Mucosa of stomach (tissue), 1 donor: Measurements from ENCODE around the gene CYP46A1.

Source experiments
- H3K27me3 ChIP-seq: one replicate; pipeline ENCODE4 v1.7.0; 2013; ENCODE audit warnings: mild to moderate bottlenecking, low read length; ENCODE audit not compliant: control insufficient read depth, insufficient read depth
- H3K36me3 ChIP-seq: one replicate; pipeline ENCODE4 v1.7.0; 2013; ENCODE audit warnings: low read length; ENCODE audit not compliant: control insufficient read depth, insufficient read depth
- H3K4me1 ChIP-seq: one replicate; pipeline ENCODE4 v1.7.0; 2013; ENCODE audit warnings: mild to moderate bottlenecking, low read length; ENCODE audit not compliant: control insufficient read depth, insufficient read depth
- H3K4me3 ChIP-seq: one replicate; pipeline ENCODE4 v1.7.0; 2013; ENCODE audit warnings: low read length
- H3K9ac ChIP-seq: one replicate; pipeline ENCODE4 v1.7.0; 2013; ENCODE audit warnings: mild to moderate bottlenecking, low read length, moderate library complexity
- H3K9me3 ChIP-seq: one replicate; pipeline ENCODE4 v1.7.0; 2013; ENCODE audit warnings: mild to moderate bottlenecking, low read length, moderate library complexity; ENCODE audit not compliant: control insufficient read depth
- donor health status: Pancreatic carcinoma.

CYP46A1 gene

DNA sequence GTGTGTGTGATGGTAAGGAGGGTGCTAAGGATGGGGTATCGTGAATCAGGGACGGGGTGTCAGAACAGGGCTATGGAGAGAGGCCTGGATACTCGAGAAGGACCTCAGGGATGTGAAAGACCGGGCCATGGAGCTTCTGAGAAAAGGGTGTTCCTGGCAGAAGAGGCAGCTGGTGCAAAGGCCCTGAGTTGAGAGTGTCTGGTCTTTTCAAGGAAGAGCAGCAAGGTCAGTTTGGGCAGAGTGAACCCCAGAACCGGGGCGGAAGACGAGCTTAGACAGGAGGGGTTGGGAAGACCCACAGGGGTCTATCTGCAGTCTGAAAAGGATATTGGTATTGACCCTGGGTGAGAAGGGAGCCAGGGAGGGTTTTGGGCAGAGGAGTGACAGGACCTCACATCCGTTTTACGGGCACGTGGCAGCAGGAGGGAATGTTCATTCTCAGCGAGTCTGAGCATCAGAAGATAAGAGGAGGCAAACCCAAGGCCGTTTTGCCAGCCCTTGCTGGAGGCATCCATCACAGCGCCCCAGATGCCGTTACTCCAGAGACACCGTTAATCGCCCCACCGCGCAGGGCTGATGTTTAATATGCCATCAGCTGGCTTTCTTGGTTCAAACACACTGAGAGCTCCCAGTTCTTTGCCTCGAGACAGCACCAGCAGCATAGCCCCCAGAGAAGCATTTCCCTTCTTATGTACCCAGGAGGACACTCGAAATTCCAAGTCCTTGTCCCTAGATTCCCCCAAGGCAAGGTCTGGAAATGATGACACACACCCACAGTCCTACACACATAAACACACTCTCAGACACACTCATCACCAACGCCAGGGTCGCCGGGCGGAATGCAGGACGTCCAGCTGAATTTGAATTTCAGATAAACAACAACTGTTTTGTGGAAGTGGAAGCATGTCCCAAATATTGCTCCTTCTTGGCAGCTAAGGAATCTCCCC lies 67.7 kb downstream of the CYP46A1 start:
- Histone ChIP-seq H3K9me3 (no peaks in the 10 kb centered on the region), H3K4me3 (no peak overlapping the region), H3K36me3 (no peaks in the 10 kb centered on the region), H3K4me1 (peaks cover 40% of the 10 kb centered on the region), H3K27me3 (peaks cover 48% of the 10 kb centered on the region), H3K9ac (no peak overlapping the region)

DNA sequence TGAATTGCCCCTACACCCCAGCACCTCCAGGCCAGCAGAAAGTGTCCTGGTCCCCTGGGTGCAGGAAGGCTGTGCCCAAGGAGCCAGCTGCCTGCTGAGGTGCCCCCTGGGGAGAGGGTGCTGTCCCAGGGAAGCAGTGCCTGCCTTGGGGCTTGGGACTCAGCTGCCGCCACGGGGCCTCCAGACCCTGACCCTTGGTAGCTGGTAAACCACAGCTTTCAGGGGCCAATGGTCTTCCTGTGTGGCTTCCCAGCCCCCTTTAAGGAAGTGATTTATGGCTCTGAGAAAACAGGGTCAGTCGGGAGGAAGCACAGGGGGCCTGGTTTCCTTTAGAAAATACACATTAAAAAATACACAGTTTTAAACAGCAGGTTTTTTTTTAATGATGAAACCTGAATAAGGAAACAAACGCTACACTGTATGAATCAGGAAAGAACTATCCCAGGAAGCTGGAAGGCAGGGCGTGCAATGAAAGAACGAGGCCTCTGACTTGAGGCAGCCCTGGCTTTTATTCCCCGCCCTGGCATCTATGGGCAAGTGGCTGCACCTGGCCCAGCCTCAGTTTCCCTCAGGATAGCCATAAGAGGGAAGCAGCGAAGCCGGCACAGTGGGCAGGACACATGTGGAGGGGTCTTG lies 68.5 kb downstream of the CYP46A1 start:
- Histone ChIP-seq H3K4me1 (peaks cover 32% of the 10 kb centered on the region), H3K4me3 (no peak overlapping the region), H3K9ac (no peak overlapping the region), H3K9me3 (no peaks in the 10 kb centered on the region), H3K27me3 (peaks cover 47% of the 10 kb centered on the region), H3K36me3 (no peaks in the 10 kb centered on the region)

DNA sequence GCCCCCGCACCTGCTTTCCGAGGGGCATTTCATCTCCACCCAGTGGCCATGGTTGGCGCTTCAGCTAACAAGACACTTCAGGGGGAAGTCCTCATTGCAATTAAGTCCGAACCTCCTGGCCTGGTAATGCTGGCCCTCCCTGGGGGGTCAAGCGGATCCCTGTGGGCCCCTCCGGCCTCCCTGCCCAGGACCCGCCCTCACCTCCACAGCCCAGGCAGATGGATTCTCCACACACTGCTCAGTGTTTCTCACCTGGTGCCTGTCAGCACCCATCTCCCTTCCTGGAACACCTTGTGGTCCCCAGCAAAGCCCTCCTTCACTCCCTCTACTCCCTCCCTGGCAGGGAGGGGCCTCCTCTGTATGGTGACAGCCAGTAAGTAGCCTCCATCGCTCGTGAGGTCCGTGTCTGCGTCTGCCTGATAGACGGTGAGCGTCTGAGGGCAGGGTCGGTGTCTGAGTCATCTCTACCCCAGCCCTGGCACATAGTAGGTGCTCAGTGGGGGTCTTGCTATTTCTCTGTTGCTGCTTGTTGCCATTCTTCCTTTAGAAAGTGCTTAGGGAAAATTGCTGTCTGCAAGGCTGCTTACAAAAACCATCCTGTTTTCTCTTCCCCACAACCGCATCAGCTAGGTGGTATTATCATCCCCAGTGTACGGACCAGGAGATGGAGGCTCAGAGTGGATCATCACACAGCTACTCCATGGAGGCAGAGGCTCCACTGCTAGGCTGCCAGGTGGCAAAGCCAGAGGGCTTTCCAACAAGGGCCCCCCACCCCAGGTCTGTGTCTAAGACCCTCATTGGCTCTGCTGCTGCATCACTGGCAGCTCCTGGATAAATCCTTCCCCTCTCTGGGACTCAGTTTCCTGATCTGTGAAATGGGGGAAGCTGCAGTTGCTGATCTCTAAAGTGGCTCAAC lies 69.4 kb downstream of the CYP46A1 start:
- Histone ChIP-seq H3K9me3 (no peaks in the 10 kb centered on the region), H3K27me3 (peaks cover 43% of the 10 kb centered on the region), H3K4me3 (no peak overlapping the region), H3K9ac (no peak overlapping the region), H3K36me3 (no peaks in the 10 kb centered on the region), H3K4me1 (peaks cover 31% of the 10 kb centered on the region)

DNA sequence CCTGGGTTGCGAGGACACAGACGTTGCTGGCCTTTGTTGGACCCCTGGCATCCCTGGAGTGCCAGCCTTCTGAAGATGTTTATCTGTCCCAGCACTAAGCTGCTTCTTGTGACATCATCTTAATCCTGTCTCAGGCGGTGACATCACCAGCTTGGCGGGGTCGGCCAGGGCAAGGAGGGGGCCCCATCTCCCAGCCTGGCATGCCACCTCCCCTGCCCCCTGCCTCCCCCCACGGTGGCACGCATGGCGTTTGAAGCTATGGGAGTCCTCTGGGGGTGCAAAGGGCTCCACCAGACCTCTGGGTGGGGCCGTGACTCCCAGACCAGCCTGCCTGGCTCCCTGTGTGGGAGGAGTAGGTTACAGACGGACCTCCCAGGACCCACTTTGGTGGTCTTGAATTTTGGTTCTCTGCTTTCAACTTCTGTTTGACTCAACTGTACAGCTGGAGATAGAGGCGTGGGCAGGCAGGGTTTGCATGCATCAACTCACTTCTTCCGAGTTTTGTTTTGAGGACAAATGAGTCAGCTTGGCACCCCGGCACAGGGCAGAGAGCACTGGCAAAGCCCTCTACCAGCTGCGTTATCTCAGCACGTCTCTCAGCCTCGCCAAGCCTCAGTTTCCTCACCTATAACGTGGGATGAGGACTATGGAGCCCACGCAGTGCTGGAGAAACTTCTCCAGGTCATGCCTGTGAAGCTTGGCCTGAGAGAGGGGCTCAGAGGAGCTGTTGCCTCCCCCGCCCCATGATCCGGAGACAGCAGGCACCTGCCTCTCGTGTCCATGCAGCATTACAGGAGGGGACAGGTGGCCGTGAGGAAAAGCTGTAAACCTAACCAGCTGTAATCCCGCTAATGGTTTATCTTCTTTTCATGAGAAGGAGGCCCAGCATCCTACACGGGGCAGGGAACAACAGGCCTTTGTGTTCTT lies 70.3 kb downstream of the CYP46A1 start:
- Histone ChIP-seq H3K4me3 (no peak overlapping the region), H3K9me3 (no peaks in the 10 kb centered on the region), H3K9ac (no peak overlapping the region), H3K27me3 (peaks cover 43% of the 10 kb centered on the region), H3K36me3 (no peaks in the 10 kb centered on the region), H3K4me1 (peaks cover 31% of the 10 kb centered on the region)

DNA sequence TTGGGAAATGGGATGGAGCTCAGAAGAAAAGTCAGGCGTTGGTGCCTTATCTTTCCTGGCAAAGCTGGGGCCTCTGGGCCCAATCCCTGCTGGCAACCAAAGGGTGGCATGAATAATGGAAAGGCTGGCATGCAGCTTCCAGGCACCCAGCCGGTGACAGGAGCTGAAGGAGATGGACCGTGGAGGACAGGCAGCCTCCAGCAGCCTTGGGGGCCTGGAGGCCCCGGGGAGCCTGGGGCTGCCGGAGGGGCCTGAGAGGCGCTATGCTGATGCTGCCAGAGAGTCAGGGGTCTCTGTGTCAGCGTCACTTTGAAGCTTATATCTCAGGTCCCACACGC lies 70.9 kb downstream of the CYP46A1 start:
- no peak overlapping the region for H3K9ac ChIP-seq

DNA sequence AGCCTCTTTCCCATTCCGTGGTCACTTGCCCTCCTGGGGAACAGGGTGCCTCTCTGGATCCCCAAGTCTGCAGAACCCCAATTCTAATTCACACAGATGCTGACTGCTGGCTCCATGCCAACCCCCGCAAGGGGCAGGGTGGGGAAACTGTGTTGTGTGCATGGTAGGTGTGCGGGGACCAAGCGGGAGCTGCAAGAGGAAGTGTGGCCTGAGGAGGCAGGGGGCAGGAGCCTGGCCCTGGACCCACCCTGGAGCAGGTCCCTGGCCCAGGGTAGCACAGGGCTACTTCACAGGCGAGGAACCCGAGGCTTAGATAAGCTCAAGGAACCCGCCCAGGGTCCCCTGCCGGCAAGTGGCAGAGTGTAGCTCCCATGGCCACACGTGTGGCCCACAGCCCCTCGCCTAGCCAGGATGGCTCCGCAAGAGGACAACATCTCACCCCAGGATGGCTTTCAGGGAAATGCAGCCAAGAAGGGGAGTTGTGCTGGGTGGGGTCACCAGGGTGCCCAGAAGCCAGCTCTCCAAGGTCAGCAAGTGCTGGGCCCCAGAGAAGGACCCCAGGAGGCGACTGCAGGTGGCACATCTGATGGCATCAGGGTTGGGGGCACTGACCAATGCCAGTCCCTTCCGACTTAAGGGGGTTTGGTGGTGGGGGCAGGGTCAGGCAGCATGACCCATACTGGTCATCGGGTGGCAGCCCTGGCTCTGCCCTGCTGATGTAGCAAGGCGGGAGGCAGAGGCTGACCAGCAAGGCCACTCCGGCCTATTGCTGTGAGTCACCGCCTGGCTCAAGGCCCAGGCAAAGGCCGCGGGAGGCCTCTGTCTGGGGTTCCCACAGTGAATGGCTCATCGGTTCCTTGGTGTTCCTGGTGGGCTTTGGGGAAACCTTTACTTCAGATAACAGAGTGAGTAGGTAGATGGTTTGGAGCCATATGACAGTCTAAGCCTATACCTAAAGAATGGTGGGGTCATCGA lies 71.8 kb downstream of the CYP46A1 start:
- no peak overlapping the region for H3K9ac ChIP-seq
- no peak overlapping the region for H3K4me3 ChIP-seq
- H3K36me3 ChIP-seq, result no peaks in the 10 kb centered on the region
- H3K27me3 ChIP-seq, result peaks cover 33% of the 10 kb centered on the region
- H3K4me1 ChIP-seq, result peaks cover 26% of the 10 kb centered on the region
- H3K9me3 ChIP-seq, result no peaks in the 10 kb centered on the region

More for the DNA sequence above, 70.9 kb downstream of the CYP46A1 start:
- Histone ChIP-seq H3K36me3 (no peaks in the 10 kb centered on the region), H3K4me1 (peaks cover 29% of the 10 kb centered on the region), H3K4me3 (no peak overlapping the region), H3K9me3 (no peaks in the 10 kb centered on the region), H3K27me3 (peaks cover 42% of the 10 kb centered on the region)

DNA sequence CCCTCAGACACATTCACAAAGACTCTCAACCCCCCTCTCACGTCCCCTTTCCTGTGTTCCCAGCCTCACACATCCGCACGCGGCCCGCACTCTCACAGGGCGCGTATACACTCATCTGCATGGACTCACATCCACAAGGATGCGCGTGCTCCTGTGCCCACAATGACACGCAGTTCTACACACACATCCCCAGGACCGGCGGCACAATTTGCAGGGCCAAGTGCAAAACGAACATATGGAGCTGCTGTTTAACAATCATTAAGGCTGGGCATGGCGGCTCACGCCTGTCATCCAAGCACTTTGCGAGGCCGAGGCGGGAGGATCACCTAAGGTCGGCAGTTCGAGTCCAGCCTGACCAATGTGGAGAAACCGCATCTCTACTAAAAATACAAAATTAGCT lies 72.7 kb downstream of the CYP46A1 start:
- peaks cover 26% of the 10 kb centered on the region for H3K4me1 ChIP-seq
- no peak overlapping the region for H3K4me3 ChIP-seq
- H3K9me3 ChIP-seq, result no peaks in the 10 kb centered on the region
- no peaks in the 10 kb centered on the region for H3K36me3 ChIP-seq
- no peak overlapping the region for H3K9ac ChIP-seq
- peaks cover 25% of the 10 kb centered on the region for H3K27me3 ChIP-seq

DNA sequence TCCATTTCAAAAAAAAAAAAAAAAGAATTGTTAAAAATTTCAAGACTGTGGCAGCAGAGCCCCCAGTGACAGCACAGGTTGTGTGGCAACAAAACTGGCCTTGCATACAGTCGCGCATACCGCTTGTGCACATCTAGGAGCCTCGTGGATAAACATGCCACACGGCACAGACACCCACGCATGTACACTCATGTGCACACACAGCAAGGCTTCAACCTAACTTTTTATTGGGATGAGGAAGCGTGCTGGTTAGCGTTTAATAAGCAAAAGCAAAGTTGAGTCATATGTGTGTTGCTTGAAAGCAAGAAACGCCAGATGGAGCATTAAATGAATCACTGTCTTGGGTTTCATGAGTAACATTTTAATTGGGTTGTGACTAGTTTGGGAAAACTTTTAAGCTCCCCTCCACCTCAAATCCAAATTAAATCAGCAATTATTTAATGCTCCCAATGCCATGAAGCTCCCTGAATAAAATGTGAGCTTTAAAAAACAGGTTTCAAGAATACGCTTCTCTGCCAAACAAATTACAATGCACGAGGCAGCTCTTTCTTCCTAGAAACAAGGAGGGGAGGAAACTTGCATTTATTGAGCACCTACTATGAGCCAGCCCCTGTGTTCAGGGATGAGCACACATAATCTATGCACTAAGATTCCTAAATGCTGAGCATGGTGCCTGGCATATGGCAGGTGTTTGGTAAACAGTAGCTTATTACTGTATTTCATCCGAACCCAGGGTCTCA lies 73.4 kb downstream of the CYP46A1 start:
- no peaks in the 10 kb centered on the region for H3K9me3 ChIP-seq
- no peaks in the 10 kb centered on the region for H3K36me3 ChIP-seq
- peaks cover 18% of the 10 kb centered on the region for H3K27me3 ChIP-seq
- no peak overlapping the region for H3K4me3 ChIP-seq
- H3K9ac ChIP-seq, result no peak overlapping the region
- H3K4me1 ChIP-seq, result peaks cover 21% of the 10 kb centered on the region

DNA sequence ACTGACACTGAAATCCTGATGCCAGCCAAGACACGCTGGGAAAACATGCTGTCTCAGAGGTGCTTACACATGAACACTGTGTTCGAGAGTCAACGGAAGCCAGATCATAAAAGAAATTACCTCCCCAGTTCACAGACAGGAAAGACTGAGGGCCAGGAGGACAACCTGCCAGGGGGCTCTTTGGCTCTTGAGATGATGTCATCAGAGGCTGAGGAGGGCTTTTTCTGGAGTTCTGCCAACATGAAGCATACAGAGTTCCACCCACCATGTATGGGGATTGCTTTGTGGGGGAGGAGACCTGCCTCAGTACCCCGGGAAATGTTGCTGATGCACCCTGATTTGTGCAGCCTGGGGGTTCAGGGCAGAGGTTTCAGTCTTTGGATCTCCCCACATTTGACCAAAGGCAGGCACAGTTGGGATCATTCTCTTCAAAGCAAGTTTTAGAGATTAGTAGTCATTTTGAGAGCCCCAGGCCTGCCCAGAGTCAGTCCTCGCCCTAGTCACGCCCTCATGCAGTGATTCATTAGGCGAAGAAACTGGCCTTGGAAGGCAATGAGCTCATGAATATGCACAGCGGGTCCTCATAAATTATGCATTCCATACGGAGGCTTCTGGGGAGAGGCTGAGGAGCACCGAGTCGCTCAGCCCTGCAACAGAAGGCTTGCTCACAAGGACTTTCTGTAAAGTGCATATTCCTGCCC lies 74.2 kb downstream of the CYP46A1 start:
- Histone ChIP-seq H3K9me3 (no peaks in the 10 kb centered on the region), H3K27me3 (peaks cover 16% of the 10 kb centered on the region), H3K9ac (no peak overlapping the region), H3K4me1 (peaks cover 17% of the 10 kb centered on the region), H3K4me3 (no peak overlapping the region), H3K36me3 (no peaks in the 10 kb centered on the region)
